HG03457 (cell line): ENCODE results near the gene KLHL29.

Experiments used
- ATAC-seq: cut with Tn5 transposase; IDR thresholded peaks from one replicate; pipeline ENCODE4 v1.9.1; 2021; ENCODE audit warnings: moderate number of reproducible peaks; ENCODE audit not compliant: unreplicated experiment

Gene KLHL29

DNA sequence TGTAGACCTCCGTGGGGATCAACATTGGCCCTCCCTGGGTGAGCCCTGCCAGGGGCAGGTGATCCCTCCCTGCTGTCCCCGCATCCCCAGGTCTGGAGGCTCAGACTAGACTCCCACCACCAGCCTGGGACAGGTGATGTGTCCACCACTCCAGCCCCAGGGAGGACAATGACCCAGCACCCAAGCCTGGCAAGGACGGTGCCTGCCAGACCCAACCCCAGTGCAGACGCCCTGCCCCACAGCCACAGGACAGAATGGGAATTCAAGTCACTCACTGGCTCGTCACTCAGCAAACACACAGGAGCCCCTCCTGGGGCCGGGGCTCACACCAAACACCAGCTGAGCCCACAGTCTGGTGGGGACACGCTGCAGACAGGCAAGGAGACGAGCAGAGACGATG is 302.2 kb downstream of the KLHL29 start:
- no peak for ATAC-seq

DNA sequence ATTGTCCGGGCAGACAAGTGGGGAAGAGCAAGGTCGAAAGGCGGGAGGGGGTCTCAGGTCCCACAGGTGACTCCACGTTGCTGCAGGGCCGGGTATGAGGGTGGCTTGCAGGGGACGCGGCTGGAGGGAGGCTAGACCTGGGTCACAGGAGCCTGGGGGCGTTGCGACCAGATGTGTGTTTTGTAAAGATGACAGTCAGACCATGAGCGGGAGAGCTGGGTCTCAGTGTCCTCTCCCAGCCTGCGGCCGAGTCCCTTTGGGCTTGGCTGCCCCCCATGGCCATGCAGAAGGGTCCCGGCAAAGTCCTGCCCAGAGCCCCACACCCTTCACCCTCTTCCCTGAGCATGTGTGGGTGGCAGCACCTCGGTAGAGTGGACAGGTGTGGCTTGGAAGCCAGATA is 302.7 kb downstream of the KLHL29 start:
- ATAC-seq = no peak

DNA sequence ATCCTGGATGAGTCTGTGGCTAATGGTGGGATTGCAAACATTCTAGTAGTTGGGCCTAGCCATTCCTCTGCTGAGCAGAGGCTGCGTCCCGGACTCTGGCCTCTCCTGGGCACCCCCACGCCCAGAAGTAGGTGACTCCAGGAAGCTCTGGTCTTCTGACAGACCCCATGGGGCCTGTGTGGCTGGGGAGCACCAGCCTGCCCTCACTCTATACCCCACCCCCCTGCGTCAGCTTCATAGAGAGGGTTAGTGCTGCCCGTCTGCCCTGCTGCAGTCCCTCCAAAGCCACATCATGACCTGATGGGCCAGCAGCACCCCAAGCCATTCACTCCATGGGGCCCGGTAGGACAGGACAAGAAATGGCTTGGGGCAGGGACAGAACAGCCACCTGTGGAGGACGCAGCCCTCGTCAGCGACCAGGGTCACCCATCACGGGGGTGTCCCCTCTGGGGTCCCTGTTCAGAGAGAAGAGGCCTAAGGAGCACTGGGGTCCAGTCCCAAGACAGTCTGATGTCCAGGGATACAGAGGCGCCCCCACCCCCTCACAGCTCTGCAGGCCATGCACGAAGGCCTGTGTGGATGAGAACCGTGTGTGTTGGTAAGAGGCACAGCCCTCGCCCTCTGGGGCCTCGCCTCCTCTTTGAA is 303.6 kb downstream of the KLHL29 start:
- no peak for ATAC-seq

DNA sequence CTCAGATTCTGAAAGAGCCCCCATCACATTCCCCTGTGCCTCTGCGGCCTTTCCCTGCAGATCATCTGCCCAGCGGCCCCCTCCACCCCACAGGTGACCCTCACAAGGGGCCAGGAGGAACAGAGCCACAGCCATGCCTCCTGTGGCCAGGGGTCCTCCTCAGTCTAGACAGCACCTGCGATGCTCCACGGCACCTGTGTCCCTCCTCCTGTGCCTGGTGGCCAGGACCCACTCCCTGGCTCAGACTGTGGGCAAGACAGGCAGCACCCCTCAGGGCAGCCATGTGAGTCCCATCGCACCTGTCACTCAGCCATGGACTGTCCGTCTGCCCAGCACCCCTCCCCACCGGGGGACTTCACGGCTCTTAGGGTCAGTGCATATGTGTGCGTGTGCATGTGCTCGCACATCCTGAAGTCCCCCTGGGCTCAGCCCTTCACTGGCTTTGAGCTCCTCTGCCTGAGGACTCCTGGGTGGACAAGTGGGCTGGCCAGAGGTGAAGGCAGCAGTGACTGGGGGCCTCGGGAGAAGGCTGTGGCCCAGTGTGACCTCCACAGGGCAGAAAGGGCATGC is 304.2 kb downstream of the KLHL29 start:
- ATAC-seq = no peak

DNA sequence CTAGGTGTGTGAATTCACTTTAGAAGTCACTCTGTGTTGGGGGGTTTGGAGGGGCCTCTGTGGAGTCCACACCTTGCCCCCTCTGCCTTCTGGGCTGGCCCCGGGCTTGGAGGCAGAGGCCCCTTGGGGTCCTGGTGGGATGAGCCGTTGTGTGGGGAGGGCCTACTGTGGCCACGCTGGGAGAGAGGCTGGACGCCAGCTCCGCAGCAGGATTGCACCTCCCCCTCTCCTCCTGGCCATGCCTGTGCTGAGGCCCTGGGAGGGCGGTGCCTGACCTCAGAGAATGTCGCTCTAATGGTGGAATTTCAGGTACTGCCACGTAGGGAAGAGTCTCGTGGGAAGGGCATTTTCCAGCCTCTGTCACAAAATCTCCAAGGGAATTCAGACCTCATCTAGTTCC is 304.9 kb downstream of the KLHL29 start:
- no peak for ATAC-seq

DNA sequence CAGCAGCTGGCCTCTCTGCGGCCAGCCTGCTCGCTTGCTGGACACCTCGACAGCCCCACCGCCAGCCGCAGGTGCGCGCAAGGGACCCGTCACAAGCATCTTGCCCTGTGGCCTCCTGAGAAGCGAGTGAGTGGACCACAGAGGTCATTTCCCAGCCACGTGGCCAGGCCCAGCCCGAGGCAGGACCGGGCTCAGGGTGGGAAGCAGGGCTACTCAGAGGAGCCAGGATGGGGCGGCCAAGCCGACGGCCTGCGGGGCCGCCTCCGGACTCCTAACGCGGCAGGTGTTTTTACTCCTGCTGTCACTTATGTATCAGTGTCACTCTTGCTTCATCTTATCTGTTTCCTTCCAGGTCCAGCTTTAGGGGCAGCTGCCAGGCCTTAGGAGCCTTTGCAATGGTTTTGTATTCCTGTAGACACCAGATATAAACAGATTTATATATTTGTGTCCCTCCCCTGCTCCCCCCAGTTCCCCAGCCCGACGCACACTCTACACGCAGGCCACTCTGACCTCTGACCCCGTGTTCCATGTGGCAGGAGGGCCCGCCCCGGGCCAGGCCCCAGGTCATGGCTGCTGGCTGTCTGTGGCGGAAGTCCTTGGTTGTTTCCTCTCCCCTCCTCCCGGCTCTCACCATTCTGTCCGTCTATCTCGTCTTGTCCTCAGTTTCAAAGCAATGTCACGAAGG is 305.6 kb downstream of the KLHL29 start:
- no peak for ATAC-seq

DNA sequence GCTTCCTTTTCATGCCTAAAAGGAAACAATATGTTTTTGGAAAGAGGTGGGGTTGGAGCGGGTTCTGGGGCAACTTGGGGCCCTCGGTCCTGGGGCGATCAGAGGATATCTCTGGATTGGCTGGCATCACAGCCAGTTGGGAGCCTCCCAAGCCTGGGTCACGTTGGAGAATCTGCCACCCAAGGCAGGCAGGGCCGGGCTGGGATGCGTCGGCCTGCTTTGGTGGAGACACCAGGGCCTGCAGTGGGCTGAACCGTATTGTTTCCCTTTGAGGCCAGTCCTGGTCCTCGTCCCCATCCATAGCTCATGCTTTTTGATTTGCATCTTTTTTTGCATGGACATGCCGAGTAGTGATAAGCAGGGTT is 306.1 kb downstream of the KLHL29 start:
- no peak for ATAC-seq

DNA sequence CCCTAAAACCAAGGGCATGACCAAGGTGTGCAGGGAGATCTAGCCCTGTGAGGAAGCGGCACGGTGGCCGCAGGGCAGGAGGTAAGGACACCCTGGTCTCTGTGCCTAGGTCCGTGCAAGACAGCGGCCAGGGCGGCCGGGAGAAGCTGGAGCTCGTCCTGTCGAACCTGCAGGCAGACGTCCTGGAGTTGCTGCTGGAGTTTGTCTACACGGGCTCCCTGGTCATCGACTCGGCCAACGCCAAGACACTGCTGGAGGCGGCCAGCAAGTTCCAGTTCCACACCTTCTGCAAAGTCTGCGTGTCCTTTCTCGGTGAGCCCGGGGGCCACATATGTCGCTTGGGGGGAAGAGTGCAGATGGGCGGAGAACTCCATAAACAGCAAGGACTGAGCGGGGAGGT is 306.6 kb downstream of the KLHL29 start:
- ATAC-seq = no peak

DNA sequence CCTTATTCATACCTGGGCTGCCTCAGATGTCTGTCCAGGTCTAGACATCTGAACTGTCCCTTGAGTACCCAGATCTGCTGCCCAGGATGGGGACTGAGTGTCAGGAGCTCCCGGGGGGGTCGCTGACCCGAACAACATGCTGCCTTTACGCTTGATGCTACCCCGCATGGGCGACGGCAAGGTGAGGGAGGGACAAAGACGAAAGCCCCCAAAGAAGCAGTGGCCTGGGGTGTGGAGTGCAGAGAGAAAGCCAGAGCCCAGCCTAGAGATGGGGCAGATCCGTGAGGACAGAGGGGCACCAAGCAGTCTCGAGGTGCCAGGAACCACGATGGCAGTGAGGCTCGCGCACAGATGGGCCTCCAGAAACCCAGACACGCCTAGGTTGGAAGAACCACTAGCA is 307.3 kb downstream of the KLHL29 start:
- no peak for ATAC-seq

DNA sequence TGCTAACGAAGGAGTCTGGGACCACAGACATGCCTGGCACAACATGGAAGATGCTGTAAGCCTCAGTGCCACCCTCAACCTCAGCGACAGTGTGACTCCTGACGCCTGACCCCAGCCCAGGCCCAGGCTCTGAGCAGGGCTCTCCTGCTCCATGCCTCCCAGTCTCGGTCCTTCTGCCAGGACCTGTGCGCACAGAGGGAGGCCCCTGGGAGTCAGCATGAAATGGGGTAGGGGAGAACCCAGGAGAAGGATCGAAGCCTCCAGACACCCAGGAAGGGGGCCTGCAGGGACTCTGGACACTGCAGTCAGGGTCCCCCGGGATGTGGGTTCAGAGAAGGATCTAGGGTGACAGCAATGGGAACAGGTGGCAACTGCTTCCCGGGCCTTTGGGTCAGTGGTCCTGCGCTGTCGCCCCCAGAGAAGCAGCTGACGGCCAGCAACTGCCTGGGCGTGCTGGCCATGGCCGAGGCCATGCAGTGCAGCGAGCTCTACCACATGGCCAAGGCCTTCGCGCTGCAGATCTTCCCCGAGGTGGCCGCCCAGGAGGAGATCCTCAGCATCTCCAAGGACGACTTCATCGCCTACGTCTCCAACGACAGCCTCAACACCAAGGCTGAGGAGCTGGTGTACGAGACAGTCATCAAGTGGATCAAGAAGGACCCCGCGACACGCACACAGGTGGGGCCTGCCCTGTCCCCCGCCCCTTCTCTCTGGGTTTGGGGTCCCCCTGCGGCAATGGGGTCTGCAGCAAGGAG is 308.0 kb downstream of the KLHL29 start:
- no peak for ATAC-seq

DNA sequence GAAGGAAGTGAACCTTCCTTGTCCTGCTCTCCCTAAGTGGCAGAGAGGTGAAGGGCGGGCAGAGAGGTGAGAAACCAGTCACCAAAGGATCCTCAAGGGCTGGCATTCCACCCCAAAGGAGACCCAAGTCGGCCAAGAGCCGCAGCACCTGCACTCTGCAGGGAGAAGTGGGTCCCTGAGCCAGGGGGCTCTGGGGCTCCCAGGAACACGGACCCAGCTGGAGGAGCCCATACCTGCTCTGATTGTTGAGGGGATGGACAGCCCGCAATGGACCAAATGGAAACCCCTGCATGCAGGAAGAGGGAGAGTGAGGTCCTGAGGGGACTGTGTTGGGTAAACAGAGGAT is 308.6 kb downstream of the KLHL29 start:
- no peak for ATAC-seq

DNA sequence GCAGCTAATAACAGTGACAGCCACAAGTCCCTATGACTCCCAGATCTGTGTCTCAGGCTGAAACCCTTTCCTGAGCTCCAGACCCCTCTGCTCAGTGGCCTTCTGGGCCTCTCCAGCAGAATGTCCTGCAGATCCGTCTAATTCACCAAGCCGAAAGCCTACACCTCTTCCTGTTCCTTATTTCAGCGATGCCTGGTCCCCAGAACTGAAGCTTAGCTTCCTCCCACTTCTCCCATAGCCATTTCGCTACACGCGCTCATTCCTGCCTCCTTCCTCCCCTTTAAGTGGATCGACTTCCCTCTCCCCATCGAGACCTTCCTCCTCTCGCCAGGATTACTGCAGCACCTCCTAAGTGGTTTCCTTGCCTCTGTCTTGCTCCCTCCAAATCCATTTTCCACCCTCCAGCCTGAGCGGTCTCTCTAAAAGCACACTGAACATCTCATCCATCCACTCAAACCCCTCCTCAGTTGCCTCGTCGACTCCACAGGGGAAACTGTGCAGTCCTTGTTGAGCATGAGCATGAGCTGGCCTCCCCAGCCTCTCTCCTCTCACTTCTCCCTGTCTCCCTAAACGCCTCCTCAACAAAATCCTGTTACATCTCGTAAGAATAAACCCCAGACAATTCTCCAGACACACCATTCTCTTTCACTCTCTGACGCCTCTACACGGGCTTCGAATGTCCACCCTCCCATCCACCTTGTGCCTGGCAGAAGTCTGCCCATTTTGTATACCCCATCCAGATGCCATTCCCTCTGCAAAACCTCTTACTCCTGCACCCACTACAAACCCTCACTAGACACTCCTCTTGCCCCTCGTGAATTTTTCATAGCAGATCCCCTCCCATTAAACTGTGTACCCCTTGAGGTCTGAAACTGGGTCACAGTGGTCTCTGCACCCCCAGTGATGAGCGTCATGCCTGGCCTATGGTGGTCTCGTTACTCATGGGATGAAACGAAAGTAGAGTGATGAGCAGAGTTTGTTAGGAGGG is 309.4 kb downstream of the KLHL29 start:
- ATAC-seq = no peak

DNA sequence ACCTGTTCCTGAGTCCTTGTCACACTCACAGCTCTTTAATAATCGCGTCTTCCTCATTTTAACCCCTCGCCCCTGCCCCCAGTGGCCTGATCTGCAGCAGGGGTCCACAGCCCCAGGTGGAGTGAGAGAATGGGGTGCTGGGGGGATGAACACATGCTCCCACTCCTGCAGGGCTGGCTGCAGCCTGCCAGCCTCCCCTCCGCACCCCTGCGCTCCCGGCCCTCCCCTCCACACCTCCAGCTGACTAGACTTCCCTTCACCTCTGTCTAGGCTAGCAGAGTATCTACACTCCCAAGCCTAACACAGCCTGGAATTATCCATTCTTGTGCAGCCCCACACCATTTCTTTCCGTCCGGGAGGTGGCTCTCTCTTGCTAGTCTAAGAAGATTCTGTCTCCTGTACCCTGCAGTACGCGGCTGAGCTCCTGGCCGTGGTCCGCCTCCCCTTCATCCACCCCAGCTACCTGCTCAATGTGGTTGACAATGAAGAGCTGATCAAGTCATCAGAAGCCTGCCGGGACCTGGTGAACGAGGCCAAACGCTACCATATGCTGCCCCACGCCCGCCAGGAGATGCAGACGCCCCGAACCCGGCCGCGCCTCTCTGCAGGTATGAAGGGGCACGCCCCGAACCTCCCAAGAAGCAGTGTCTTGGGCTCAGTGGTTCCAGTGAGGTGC is 310.4 kb downstream of the KLHL29 start:
- ATAC-seq = no peak

DNA sequence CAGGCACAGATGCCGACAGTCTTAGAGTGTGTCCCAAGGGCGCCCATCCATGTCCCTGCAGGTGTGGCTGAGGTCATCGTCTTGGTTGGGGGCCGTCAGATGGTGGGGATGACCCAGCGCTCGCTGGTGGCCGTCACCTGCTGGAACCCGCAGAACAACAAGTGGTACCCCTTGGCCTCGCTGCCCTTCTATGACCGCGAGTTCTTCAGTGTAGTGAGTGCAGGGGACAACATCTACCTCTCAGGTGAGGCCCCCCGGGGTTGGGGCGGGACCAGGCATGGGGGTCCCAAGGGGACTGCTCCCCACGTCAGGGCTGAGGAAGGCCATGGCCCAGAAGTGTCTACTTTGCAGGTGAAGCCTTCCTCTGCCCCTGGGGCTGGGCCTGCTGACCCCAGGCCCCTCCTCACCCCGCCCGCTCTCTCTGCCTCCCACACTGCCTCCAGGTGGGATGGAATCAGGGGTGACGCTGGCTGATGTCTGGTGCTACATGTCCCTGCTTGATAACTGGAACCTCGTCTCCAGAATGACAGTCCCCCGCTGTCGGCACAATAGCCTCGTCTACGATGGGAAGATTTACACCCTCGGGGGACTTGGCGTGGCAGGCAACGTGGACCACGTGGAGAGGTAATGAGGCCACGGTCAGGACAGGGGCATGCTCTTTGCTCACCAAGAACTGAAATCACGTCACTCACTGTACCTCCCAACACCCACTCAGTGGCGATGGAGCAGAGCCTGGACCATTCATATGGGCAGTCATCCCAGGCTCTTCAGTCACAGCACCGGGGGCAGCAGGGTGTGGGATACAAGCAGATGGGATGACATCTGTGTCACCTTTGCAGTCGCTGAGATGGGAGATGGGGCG is 311.1 kb downstream of the KLHL29 start:
- no peak for ATAC-seq

DNA sequence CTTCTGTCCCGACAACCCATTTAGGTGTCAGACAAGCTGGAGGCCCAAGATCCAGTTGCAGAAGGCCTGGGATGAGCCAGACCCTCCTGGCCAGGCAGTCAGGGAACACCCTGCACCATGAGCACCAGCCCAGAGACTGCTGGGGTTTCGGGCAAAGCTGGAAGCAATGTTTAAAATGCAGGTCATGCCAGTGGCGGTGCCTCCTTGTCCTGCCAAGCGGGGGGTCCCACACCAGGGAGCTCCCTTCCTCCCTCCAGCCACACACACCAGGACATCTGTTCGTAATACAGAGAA is 311.7 kb downstream of the KLHL29 start:
- no peak for ATAC-seq

DNA sequence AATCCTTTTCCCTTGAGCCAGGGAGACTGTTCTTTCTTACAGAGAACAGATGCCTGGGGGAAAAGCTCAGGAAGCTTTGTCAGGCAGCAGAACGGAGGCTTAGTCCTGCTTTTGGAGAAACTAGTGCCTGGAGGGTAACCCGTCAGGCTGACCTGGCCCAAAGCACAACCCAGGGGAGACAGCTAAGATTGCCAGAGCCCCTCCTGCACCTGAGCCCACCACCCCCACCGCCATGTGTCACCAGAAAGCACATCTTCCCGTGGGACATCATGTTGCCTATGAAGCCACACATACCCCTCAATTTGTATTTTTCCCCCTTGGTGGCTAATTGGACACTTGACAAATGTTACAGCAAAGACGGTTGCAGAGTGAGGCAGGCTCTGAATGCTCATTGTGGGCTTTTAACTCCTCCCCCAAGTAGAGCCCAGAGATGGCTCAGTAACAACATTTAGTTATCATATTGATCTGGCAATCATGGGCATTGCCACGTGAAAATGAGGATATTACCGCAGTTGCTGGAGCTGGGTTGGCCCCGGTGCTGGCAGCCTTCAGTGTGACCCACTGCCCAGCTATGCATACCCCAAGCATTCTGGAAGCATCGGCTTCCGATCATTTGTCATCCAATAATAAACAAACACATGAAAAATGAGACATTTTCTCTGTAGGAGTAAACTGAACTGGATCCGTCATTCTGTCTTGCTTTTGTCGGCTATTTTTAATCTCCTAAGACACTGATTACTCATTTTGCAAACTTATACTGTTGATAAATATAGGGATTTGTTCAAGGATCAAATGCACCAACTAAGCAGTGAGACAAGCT is 312.5 kb downstream of the KLHL29 start:
- ATAC-seq = no peak

DNA sequence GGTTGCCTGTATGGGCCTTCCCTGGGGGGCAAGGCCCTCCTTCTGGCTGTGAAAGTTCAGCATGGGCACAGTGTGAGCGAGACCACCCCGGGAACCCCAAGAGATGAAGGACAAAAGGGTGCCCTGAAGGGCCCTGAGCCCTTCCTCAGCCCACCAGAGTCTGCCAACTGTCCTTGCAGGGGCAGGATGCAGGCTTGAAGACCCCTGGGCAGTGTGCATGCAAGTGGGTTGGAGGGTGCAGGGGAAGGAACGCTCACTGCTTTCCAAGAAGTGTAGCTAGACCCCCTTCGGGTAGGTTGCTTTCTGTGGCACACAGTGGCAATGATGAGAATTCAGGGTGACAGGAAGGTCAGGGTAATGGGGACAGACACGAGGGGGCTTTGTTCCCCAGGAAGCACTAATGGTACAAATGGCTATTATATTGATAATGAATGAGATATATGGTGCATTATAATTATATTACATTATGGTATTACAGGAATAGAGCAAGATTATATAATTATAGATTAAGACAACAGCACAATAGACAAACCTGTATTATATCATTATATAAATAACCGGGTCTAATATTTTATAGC is 313.2 kb downstream of the KLHL29 start:
- ATAC-seq = no peak
